ENCODE results near the gene TLK1. TPM values are rescaled to one million over a fixed set of nuclear protein-coding genes. Genes with fewer than 3 reads are reported as not detected.

The TLK1 gene
- total and polyA plus RNA-seq, 2 of the 4 experiments (the other 2 are of a cell fraction) = 7.3 to 12.5 TPM

DNA sequence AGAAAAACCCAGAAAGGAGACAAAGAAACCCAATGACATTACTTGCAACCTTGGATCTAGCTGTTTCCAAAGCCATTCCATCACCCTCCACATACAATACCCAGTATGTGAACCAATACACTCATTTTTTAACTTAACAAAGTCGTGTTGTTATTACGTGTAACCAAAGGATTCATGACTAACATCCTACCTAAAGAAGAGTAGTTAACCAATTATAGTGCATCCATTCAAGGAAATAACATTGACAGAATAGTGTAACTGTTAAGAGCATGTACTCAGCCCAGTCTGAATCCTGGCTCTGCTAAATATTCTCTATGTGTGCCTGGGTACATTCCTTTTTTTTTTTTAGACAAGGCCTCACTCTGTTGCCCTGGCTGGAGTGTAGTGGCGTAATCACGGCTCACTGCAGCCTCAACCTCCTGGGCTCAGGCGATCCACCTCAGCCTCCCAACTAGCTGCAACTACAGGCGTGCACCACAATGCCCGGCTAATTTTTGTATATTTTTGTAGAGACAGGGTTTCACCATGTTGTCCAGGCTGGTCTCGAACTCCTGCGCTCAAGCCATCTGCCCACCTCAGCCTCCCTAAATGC lies 9.9 kb downstream of the TLK1 start:
- TF ChIP-seq NFE2L2 (IDR thresholded peaks at IDR 0.05; ENCODE audit: low read depth, low read length) (no peak), POLR2A (IDR thresholded peaks at IDR 0.05; ENCODE audit: low read depth, low read length) (no peak), MAFK (IDR thresholded peaks at IDR 0.05; ENCODE audit: low read depth, low read length) (no peak), RFX5 (IDR thresholded peaks at IDR 0.05; ENCODE audit: low read depth, low read length) (no peak), BHLHE40 (IDR thresholded peaks at IDR 0.05; ENCODE audit: low read depth, low read length) (no peak)
- TF ChIP-seq, protein P1, sequence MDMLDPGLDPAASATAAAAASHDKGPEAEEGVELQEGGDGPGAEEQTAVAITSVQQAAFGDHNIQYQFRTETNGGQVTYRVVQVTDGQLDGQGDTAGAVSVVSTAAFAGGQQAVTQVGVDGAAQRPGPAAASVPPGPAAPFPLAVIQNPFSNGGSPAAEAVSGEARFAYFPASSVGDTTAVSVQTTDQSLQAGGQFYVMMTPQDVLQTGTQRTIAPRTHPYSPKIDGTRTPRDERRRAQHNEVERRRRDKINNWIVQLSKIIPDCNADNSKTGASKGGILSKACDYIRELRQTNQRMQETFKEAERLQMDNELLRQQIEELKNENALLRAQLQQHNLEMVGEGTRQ (IDR thresholded peaks at IDR 0.05; ENCODE audit: low read depth, low read length) = no peak
- TF ChIP-seq, protein P2, sequence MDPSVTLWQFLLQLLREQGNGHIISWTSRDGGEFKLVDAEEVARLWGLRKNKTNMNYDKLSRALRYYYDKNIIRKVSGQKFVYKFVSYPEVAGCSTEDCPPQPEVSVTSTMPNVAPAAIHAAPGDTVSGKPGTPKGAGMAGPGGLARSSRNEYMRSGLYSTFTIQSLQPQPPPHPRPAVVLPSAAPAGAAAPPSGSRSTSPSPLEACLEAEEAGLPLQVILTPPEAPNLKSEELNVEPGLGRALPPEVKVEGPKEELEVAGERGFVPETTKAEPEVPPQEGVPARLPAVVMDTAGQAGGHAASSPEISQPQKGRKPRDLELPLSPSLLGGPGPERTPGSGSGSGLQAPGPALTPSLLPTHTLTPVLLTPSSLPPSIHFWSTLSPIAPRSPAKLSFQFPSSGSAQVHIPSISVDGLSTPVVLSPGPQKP (IDR thresholded peaks at IDR 0.05; ENCODE audit: borderline replicate concordance, low read depth, low read length) = no peak

More for the DNA sequence above, 9.9 kb downstream of the TLK1 start:
- Histone ChIP-seq H2BK5ac (ENCODE audit: low read depth, low read length, poor library complexity, severe bottlenecking) (no peak overlapping the region), H4K5ac (ENCODE audit: low read depth, low read length) (no peak overlapping the region), H4K91ac (ENCODE audit: insufficient read depth, low read depth, low read length) (no peak overlapping the region), H4K20me1 (ENCODE audit: insufficient read depth, low read length) (peaks cover 79% of the 10 kb centered on the region), H3K4me3 (ENCODE audit: insufficient read depth, low read depth, low read length) (no peak overlapping the region), H3K18ac (ENCODE audit: low read depth, low read length) (no peak overlapping the region), H3K4ac (ENCODE audit: low read depth, low read length) (no peak overlapping the region), H2AK5ac (ENCODE audit: low read depth, low read length) (no peak overlapping the region), H2BK20ac (ENCODE audit: low read depth, low read length) (no peak overlapping the region), H3K9me1 (ENCODE audit: insufficient read depth, low read length) (peaks cover 7% of the 10 kb centered on the region; the same call in 1 of the 2 replicates), H2AFZ (replicated peaks; ENCODE audit: low read length, poor library complexity) (no peak overlapping the region), H3K4me2 (ENCODE audit: low read depth, low read length) (no peak overlapping the region), H2AK9ac (replicated peaks; ENCODE audit: low read depth, low read length, poor library complexity) (no peak overlapping the region), H3K27me3 (ENCODE audit: control insufficient read depth, insufficient read depth, low read length) (no peaks in the 10 kb centered on the region), H3K36me3 (ENCODE audit: control insufficient read depth, insufficient read depth, low read length) (peaks cover 2% of the 10 kb centered on the region; the same call in 1 of the 2 replicates), H2BK120ac (ENCODE audit: low read depth, low read length) (no peak overlapping the region), H3K9me3 (ENCODE audit: control insufficient read depth, insufficient read depth, low read length) (no peaks in the 10 kb centered on the region), H3K4me1 (ENCODE audit: control insufficient read depth, insufficient read depth, low read length) (peaks cover 2% of the 10 kb centered on the region; the same call in 1 of the 2 replicates), H2BK15ac (ENCODE audit: low read depth, low read length) (no peak overlapping the region), H3K9ac (ENCODE audit: low read depth, low read length) (no peak overlapping the region), H3K23ac (ENCODE audit: low read depth, low read length) (no peak overlapping the region), H3K14ac (replicated peaks; ENCODE audit: low read depth, low read length) (no peak overlapping the region), H3K27ac (ENCODE audit: insufficient read depth, low read length) (no peak overlapping the region), H4K8ac (ENCODE audit: low read depth in 2 of 2, low read length in 2 of 2) (no peak overlapping the region), H3K56ac (ENCODE audit: extremely low read depth, insufficient read depth, low read length) (no peak overlapping the region), H3K79me1 (ENCODE audit: low read depth in 1 of 2, low read length in 2 of 2) (peaks cover 10 to 73% of the 10 kb centered on the region in 2 experiments)
- no TSS peak for BruUV-seq (replicated peaks)
- intact Hi-C loops (cut with micrococcal nuclease) (loop anchor here (10.0 kb wide), 1 partner anchor 384 kb away; no protein-coding TSS in a partner anchor), dilution Hi-C loops (cut with HindIII; ENCODE audit: low sequenced_read_pairs, unreplicated experiment) (no loop called here), in situ Hi-C loops (cut with MboI; ENCODE audit: low sequenced_read_pairs) (loop anchor here (10.0 kb wide), 1 partner anchor 176 kb away; no protein-coding TSS in a partner anchor)
- DNase-seq (no peak), ATAC-seq (ENCODE audit: low read depth) (no peak)
- no CpG with 5 or more reads among the region's 9 CpGs for WGBS, 2 experiments (ENCODE audit: extremely low coverage in 2 of 2, insufficient read length in 1 of 2)
- ChIA-PET POLR2A (ENCODE audit: unreplicated experiment) (no interaction called here), CTCF (no interaction called here)
